ENCODE results near the gene KRTAP10-7.
"Not testable (repeated sequence)": the region's sequence is repeated elsewhere in the genome, so short reads cannot be mapped to it uniquely, and the experiment has no call there.

The KRTAP10-7 gene

DNA sequence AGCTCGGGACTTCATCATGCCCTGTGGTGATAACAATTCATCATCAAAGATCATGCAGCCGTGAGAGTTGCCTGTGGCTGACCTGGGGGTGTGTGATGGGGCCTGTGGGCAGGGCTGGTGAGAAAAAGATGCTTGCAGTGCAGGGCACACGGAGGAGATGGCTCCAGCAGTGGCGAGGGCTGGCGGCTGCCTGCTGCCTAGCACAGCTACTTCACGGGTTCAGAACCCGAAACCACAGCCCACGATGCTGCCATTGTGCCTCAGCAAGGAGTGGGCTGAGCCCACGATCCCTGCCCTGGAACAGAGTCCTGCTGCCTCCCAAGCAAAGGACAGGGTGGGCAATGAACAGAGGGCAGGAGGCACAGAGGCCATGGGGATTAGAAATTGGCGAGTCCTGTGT is 25.9 kb downstream of the KRTAP10-7 start:
- CTCF ChIA-PET = no interaction called here
- POLR2A ChIA-PET (ENCODE audit: low non-redundant PET) = no interaction called here
- TF ChIP-seq, protein P1, sequence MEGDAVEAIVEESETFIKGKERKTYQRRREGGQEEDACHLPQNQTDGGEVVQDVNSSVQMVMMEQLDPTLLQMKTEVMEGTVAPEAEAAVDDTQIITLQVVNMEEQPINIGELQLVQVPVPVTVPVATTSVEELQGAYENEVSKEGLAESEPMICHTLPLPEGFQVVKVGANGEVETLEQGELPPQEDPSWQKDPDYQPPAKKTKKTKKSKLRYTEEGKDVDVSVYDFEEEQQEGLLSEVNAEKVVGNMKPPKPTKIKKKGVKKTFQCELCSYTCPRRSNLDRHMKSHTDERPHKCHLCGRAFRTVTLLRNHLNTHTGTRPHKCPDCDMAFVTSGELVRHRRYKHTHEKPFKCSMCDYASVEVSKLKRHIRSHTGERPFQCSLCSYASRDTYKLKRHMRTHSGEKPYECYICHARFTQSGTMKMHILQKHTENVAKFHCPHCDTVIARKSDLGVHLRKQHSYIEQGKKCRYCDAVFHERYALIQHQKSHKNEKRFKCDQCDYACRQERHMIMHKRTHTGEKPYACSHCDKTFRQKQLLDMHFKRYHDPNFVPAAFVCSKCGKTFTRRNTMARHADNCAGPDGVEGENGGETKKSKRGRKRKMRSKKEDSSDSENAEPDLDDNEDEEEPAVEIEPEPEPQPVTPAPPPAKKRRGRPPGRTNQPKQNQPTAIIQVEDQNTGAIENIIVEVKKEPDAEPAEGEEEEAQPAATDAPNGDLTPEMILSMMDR (conservative IDR thresholded peaks at IDR 0.05; ENCODE audit: low read depth) = no peak
- no peak overlapping the region for H3K27ac ChIP-seq
- DNase-seq (ENCODE audit: low spot score) = no peak

DNA sequence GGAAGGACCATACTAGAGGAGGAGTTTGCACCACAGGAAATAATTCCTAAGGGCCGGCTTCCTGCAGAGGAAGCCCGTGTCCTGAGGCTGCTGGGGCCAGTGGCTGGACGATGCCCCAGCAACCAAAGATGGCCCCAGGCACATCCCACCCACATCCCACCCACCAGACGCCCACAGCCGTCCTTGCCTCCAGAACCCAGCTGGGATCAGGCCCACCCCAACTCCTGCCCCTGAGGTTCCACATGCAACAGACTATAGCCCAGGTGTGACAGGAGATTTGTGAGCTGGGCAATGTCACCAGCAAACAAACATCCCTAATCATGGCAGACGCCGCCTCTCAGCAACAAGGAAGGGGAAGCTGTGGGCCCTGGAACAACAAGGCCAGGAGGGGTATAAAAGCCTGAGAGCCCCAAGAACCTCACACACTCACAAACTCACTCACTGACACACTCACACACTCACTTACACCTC is 26.3 kb downstream of the KRTAP10-7 start, which contains the start of gene KRTAP10-9:
Gene KRTAP10-9 (plus strand): TSS at position 421 of the 471 bp plus-strand sequence. CDS start 79 bp downstream, outside the sequence.
- POLR2A ChIA-PET (ENCODE audit: low non-redundant PET) = no interaction called here
- CTCF ChIA-PET = interaction anchor here (0.7 kb wide), 1 partner anchor 32 kb away, joined by 4 read pairs; no protein-coding TSS in a partner anchor
- TF ChIP-seq, protein P1 (conservative IDR thresholded peaks at IDR 0.05; ENCODE audit: low read depth) = no peak
- no peak for DNase-seq (ENCODE audit: low spot score)
- no peak within 1 kb of the TSS for H3K27ac ChIP-seq

DNA sequence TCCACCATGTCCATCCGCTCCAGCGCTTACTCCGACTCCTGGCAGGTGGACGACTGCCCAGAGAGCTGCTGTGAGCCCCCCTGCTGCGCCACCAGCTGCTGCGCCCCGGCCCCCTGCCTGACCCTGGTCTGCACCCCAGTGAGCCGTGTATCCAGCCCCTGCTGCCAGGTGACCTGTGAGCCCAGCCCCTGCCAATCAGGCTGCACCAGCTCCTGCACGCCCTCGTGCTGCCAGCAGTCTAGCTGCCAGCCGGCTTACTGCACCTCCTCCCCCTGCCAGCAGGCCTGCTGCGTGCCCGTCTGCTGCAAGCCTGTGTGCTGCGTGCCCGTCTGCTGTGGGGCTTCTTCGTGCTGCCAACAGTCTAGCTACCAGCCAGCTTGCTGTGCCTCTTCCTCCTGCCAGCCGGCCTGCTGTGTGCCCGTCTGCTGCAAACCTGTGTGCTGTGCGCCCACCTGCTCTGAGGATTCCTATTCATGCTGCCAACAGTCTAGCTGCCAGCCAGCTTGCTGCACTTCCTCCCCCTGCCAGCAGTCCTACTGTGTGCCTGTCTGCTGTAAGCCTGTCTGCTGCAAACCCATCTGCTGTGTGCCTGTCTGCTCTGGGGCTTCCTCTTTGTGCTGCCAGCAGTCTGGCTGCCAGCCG is 26.9 kb downstream of the KRTAP10-7 start:
- CTCF ChIA-PET = interaction anchor here (0.7 kb wide), 1 partner anchor 32 kb away, joined by 4 read pairs; no protein-coding TSS in a partner anchor
- DNase-seq (ENCODE audit: low spot score); POLR2A ChIA-PET (ENCODE audit: low non-redundant PET): not testable (repeated sequence)

DNA sequence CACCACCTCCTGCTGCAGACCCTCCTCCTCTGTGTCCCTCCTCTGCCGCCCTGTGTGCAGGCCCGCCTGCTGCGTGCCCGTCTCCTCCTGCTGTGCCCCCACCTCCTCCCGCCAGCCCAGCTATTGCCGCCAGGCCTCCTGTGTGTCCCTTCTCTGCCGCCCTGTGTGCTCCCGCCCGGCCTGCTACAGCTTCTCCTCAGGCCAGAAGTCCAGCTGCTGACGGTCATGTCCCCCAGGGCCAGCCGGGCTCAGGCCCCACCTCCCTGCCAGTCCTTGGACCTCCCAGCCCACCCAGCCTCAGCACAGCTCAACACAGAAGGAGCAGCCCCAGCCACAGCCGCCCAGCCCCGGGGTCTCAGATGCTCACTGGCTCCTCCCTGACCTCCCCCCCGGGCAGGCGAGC is 27.4 kb downstream of the KRTAP10-7 start:
- POLR2A ChIA-PET (ENCODE audit: low non-redundant PET); DNase-seq (ENCODE audit: low spot score); CTCF ChIA-PET; H3K27ac ChIP-seq: not testable (repeated sequence)

More for the DNA sequence above, 26.9 kb downstream of the KRTAP10-7 start:
- H3K27ac ChIP-seq = not testable (repeated sequence)

DNA sequence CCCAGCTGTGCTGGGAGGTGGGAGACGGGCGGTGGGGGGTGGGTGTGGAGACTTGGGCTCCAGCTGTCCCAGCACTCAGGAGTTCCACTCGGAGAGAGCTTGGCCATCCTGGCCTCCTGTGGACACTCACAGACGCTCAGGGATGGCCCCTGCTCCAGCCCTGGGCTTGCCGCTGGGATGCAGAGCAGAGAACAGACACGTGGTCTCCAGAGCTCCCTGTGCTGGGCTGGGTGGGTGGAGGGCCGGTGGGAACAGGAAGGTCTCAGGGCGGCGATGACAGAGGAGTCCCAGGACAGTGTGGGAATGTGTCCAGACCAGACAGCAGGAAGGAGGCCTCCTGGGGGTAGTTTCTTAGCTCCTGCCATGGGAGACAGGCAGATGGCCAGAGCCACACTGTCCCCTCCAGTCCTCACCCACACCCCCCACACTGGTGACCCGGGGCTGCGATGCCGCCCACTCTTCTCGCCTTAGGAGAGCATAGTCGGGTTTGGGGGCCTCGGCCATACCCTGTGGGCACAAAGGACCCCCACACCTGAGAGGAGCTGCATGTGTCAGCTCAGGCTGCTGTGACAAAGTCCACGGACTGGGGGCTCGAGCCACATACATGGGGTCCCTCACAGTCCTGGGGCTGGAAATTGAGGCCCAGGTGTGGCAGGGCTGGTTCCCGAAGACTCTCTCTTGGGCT is 28.5 kb downstream of the KRTAP10-7 start:
- CTCF ChIA-PET = interaction anchor here (0.6 kb wide), 2 partner anchors 54 to 1013 kb away, joined by 3 read pairs; no protein-coding TSS in a partner anchor

DNA sequence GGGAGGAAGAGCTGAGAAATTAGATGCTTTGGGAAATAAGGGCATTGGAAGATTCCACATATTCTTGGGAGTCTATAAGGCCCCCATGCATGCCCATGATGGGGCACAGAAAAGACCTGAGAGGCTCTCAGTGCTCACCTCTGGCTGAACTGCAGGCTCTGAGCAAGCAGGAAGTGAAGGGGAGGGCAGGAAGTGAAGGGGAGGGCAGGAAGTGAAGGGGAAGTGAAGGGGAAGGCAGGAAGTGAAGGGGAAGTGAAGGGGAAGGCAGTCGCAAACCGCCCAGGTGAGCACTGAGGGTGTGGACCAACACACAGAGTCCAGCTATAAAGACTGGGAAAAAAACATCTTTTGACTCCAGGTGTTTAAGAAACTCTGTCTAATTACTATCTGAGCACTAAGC is 30.0 kb downstream of the KRTAP10-7 start:
- TF ChIP-seq, protein P1 (conservative IDR thresholded peaks at IDR 0.05; ENCODE audit: low read depth) = no peak
- no peak overlapping the region for H3K27ac ChIP-seq
- CTCF ChIA-PET = interaction anchor here (0.7 kb wide), 2 partner anchors 110 to 219 kb away, joined by 3 to 5 read pairs; no protein-coding TSS in a partner anchor
- POLR2A ChIA-PET (ENCODE audit: low non-redundant PET) = no interaction called here
- no peak for DNase-seq (ENCODE audit: low spot score)

More for the DNA sequence above, 28.5 kb downstream of the KRTAP10-7 start:
- POLR2A ChIA-PET (ENCODE audit: low non-redundant PET) = no interaction called here
- TF ChIP-seq, protein P1 (conservative IDR thresholded peaks at IDR 0.05; ENCODE audit: low read depth) = no peak
- H3K27ac ChIP-seq = no peak overlapping the region
- no peak for DNase-seq (ENCODE audit: low spot score)

DNA sequence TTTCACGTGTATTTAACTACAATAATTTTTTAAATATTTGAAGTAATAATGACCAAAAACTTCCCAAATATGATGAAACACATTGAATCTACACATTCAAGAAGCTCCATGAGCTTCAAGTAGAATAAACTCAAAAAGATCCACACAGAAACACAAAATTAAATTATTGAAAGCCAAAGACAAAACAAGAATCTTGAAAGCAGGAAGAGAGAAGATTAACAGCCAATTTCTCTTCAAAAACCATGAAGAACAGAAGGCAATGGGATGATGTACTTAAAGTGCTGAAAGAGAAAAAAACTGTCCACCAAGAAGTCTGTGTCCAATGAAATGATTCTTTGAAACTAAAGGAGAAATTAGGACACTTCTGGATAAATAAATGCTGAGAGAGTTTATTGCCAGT is 31.7 kb downstream of the KRTAP10-7 start:
- DNase-seq (ENCODE audit: low spot score) = no peak
- POLR2A ChIA-PET (ENCODE audit: low non-redundant PET) = no interaction called here

More for the DNA sequence above, 31.7 kb downstream of the KRTAP10-7 start:
- TF ChIP-seq, protein P1 (conservative IDR thresholded peaks at IDR 0.05; ENCODE audit: low read depth) = no peak
- H3K27ac ChIP-seq = no peak overlapping the region
- CTCF ChIA-PET = no interaction called here
